GM10266 (cell line): ENCODE data around the gene KIF2C.

Source experiments
- DNase-seq: peaks from one replicate; pipeline ENCODE4 v3.0.0; 2012; ENCODE audit errors: extremely low spot score
- CTCF ChIP-seq: IDR thresholded peaks from 2 replicates; pipeline ENCODE4 v1.5.1; 2012; ENCODE audit warnings: mild to moderate bottlenecking, low read depth; ENCODE audit not compliant: control insufficient read depth, insufficient read depth; ENCODE audit errors: missing control alignments

KIF2C gene

GRCh38 chr1:44717653-44718052 lies 22.0 kb upstream of the KIF2C start:
- no peak for TF ChIP-seq CTCF
- DNase-seq: no peak

GRCh38 chr1:44718091-44718490 lies 21.5 kb upstream of the KIF2C start:
- DNase-seq: no peak
- TF ChIP-seq CTCF: no peak

GRCh38 chr1:44719318-44719717 lies 20.3 kb upstream of the KIF2C start:
- no peak for TF ChIP-seq CTCF
- DNase-seq: no peak

GRCh38 chr1:44720281-44720680 lies 19.4 kb upstream of the KIF2C start:
- no peak for TF ChIP-seq CTCF
- DNase-seq: no peak

- DNase-seq: peak; percentile 88
- TF ChIP-seq CTCF: no peak
Observed at GRCh38 chr1:44721485-44722361, 17.9 kb upstream of the KIF2C start.

- DNase-seq: peak; percentile 45
- no peak for TF ChIP-seq CTCF
Observed at GRCh38 chr1:44723064-44723463, 16.6 kb upstream of the KIF2C start.
